ENCODE data around the gene FSTL1.

Gene FSTL1

GRCh38 chr3:120399372-120399771, 51.4 kb downstream of the FSTL1 start:
- ChIA-PET CTCF (no interaction called here), POLR2A (no interaction called here)
- H3K36me3 ChIP-seq (ENCODE audit: control insufficient read depth in 2 of 2, insufficient read depth in 1 of 2, low read length in 2 of 2), result peaks cover 17 to 98% of the 10 kb centered on the region in 2 experiments
- H3K4me1 ChIP-seq (ENCODE audit: control insufficient read depth, insufficient read depth, low read length), result no peaks in the 10 kb centered on the region
- no peak overlapping the region for H3K4me3 ChIP-seq (ENCODE audit: low read depth, low read length)
- H3K9me3 ChIP-seq (ENCODE audit: control insufficient read depth, insufficient read depth, low read depth, low read length), result no peaks in the 10 kb centered on the region
- no peak overlapping the region for H3K27ac ChIP-seq (ENCODE audit: extremely low read depth, low read depth, low read length)
- no peak for TF ChIP-seq ZNF555 (tag by site-specific recombination; conservative IDR thresholded peaks at IDR 0.05)
- TF ChIP-seq HIC1 (tag by site-specific recombination; IDR thresholded peaks at IDR 0.05), result no peak
- TF ChIP-seq ZNF629 (tag by site-specific recombination; IDR thresholded peaks at IDR 0.05), result no peak
- TF ChIP-seq ZNF544 (tag by site-specific recombination; IDR thresholded peaks at IDR 0.05), result no peak
- TF ChIP-seq ZNF362 (tag by site-specific recombination; IDR thresholded peaks at IDR 0.05), result no peak
- TF ChIP-seq ZNF626 (tag by site-specific recombination; IDR thresholded peaks at IDR 0.05), result no peak
- TF ChIP-seq ZNF624 (tag by site-specific recombination; IDR thresholded peaks at IDR 0.05), result no peak

DNA sequence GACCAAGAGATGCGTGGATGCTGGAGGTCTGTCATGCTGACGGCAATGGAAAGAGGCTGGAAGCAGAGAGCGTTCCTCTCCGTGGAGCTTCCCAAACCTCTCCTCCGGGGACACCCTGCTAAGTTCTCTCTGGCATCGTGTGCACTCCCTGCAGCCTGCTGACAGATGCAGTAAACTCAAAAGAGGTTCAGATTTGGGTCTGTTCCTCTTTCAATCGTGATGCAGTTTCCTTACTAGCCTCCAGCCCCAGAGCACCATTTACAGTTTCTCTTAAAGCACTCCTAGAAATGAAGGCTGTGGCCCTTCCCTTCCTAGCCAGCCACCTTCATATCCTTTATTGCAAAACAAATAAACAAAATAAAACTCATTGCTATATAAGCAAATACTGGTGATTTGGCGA, 54.3 kb downstream of the FSTL1 start:
- ChIA-PET POLR2A (no interaction called here), CTCF (no interaction called here)
- Histone ChIP-seq H3K36me3 (ENCODE audit: control insufficient read depth in 2 of 2, insufficient read depth in 1 of 2, low read length in 2 of 2) (peaks cover 8 to 78% of the 10 kb centered on the region in 2 experiments; a peak in 2 of 3 replicates), H3K9me3 (ENCODE audit: control insufficient read depth, insufficient read depth, low read depth, low read length) (no peaks in the 10 kb centered on the region), H3K27ac (ENCODE audit: extremely low read depth, low read depth, low read length) (no peak overlapping the region), H3K4me3 (ENCODE audit: low read depth, low read length) (no peak overlapping the region), H3K4me1 (ENCODE audit: control insufficient read depth, insufficient read depth, low read length) (no peaks in the 10 kb centered on the region)
- TF ChIP-seq ZNF621 (tag by site-specific recombination; IDR thresholded peaks at IDR 0.05), result no peak
- no peak for TF ChIP-seq GFI1B (tag by site-specific recombination; IDR thresholded peaks at IDR 0.05)
- TF ChIP-seq ZNF514 (tag by site-specific recombination; IDR thresholded peaks at IDR 0.05), result no peak
- no peak for TF ChIP-seq ZNF768 (tag by site-specific recombination; IDR thresholded peaks at IDR 0.05)
- TF ChIP-seq, protein P1, sequence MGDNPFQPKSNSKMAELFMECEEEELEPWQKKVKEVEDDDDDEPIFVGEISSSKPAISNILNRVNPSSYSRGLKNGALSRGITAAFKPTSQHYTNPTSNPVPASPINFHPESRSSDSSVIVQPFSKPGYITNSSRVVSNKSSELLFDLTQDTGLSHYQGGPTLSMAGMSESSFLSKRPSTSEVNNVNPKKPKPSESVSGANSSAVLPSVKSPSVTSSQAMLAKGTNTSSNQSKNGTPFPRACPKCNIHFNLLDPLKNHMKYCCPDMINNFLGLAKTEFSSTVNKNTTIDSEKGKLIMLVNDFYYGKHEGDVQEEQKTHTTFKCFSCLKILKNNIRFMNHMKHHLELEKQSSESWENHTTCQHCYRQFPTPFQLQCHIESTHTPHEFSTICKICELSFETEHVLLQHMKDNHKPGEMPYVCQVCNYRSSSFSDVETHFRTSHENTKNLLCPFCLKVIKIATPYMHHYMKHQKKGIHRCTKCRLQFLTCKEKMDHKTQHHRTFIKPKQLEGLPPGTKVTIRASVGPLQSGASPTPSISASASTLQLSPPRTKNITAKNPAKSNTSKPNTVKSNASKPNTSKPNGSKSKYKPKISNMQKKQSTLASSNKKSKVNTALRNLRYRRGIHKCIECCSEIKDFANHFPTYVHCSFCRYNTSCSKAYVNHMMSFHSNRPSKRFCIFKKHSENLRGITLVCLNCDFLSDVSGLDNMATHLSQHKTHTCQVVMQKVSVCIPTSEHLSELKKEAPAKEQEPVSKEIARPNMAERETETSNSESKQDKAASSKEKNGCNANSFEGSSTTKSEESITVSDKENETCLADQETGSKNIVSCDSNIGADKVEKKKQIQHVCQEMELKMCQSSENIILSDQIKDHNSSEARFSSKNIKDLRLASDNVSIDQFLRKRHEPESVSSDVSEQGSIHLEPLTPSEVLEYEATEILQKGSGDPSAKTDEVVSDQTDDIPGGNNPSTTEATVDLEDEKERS (tag by site-specific recombination; IDR thresholded peaks at IDR 0.05), result no peak

- no peak overlapping the region for H3K27ac ChIP-seq (ENCODE audit: extremely low read depth, low read depth, low read length)
- ChIA-PET POLR2A (no interaction called here), CTCF (no interaction called here)
- H3K4me3 ChIP-seq (ENCODE audit: low read depth, low read length), result no peak overlapping the region
- H3K9me3 ChIP-seq (ENCODE audit: control insufficient read depth, insufficient read depth, low read depth, low read length), result no peaks in the 10 kb centered on the region
- peaks cover 7 to 57% of the 10 kb centered on the region in 2 experiments; a peak in 1 of 3 replicates for H3K36me3 ChIP-seq (ENCODE audit: control insufficient read depth in 2 of 2, insufficient read depth in 1 of 2, low read length in 2 of 2)
- no peaks in the 10 kb centered on the region for H3K4me1 ChIP-seq (ENCODE audit: control insufficient read depth, insufficient read depth, low read length)
- TF ChIP-seq CTCF (tag by site-specific recombination; IDR thresholded peaks at IDR 0.05) (no peak), ZNF571 (tag by site-specific recombination; IDR thresholded peaks at IDR 0.05) (no peak), ZNF785 (tag by site-specific recombination; IDR thresholded peaks at IDR 0.05) (no peak), REST (tag by site-specific recombination; IDR thresholded peaks at IDR 0.05) (no peak), ZFP37 (tag by site-specific recombination; IDR thresholded peaks at IDR 0.05) (no peak), OSR2 (tag by site-specific recombination; IDR thresholded peaks at IDR 0.05) (no peak), GLIS1 (tag by site-specific recombination; IDR thresholded peaks at IDR 0.05) (no peak), ZNF138 (tag by site-specific recombination; IDR thresholded peaks at IDR 0.05; ENCODE audit: borderline replicate concordance) (no peak)
These were observed 56.4 kb downstream of the FSTL1 start for GRCh38 chr3:120394347-120394746.
